Stimulated activated CD4-positive, alpha-beta T cell treated with anti-CD3 and anti-CD28 coated beads, TNF-alpha, amount 100 ng/mL, for 48 hours (primary cell): Measurements from ENCODE around the gene UBE4B.
A peak's percentile ranks its signal among the peaks of the same experiment; 100 is the strongest.

Source experiments
- DNase-seq, 3 donors: peaks; one replicate each; pipeline ENCODE4 v3.0.0-alpha.2; 2020; ENCODE audit warnings: low read depth in 3 of 3

The UBE4B gene

GRCh38 chr1:10114746-10115145, 82.0 kb downstream of the UBE4B start:
- no peak for DNase-seq

DNA sequence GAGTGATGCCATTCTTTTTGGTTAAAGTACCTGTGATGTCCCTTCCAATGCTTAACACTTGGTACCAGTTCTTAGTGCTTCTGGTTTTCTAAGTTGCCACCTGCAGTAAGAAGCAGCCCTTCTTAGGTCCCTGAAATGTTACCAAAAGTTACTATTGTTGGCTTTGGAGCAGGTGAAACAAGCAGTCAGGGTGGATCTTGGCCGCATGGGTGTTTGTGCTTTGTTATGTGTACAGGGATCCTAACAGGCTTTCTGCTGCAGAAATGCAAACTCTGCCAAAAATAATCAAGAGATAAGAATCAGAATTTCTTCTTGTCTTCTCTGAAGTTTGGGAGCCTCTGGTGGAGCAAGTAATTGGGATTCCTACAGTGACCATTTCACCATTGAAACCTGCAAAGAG, 84.4 kb downstream of the UBE4B start:
- no peak for DNase-seq

GRCh38 chr1:10117865-10118264, 85.1 kb downstream of the UBE4B start:
- DNase-seq: no peak

GRCh38 chr1:10121688-10122087, 88.9 kb downstream of the UBE4B start:
- no peak for DNase-seq

- no peak for DNase-seq
Observed at GRCh38 chr1:10122926-10123325, 90.2 kb downstream of the UBE4B start.

GRCh38 chr1:10128101-10128765, 95.5 kb downstream of the UBE4B start:
- DNase-seq: no peak

DNA sequence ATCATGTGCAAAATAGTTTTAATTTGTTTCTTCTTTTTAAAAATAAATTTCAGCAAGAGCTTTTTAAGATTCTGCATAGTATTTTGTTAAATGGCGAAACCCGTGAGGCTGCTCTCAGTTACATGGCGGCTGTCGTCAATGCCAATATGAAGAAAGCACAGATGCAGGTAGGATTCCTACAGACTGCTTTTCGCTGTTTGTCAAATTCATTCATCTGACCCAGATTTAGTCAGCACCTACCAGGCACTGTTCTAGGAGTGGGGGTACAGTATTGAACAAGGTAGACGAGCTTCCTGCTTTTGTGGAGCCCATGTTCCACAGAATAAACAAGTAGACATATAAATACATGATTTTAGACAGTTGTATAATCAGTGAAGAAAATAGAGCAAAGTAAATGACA, 99.6 kb downstream of the UBE4B start:
- DNase-seq: no peak

DNA sequence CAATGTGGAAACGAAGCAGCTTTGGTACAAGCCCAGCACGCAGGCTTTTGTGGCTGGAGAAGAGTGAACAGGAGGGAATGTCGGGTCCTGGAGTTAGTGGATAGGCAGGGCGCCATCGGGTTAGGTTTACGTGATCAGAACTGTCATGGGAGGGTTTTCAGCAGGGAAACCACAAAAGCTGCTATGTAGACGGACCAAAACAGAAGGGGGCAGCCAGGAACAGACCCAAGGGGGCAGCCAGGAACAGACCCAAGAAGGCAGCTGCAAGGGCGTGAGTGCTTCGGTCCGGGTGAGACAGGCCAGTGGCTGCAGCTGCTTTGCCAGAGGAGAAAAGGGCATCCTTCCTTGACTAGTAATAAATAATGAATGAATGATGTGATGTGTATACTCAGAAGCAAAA, 100.1 kb downstream of the UBE4B start:
- no peak for DNase-seq

- DNase-seq: no peak
Observed at GRCh38 chr1:10140981-10141380, 108.2 kb downstream of the UBE4B start.

DNA sequence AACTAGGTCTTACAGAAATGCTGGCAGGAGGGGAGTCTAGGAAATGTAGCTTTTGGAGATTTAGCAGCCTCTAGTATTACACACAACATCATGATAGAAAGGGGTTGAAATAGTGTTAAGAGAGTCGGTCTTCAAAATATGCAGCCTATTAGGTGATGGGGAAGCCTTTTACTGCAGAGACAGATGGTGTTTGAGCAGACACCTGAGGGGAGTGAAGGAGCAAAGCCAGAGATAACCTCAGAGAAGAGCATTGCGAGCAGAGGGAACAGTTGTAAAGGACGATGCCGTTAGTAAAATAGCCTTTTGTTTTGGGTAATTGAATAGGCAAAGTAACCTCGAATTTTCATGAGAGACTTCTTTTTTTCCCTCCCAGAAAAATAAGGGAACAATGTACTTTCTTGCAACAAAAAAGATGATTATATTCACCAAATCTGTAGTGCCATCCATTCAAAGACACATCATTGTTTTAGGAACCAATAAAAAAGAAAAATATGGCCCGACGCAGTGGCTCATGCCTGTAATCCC, 111.3 kb downstream of the UBE4B start:
- no peak for DNase-seq

DNA sequence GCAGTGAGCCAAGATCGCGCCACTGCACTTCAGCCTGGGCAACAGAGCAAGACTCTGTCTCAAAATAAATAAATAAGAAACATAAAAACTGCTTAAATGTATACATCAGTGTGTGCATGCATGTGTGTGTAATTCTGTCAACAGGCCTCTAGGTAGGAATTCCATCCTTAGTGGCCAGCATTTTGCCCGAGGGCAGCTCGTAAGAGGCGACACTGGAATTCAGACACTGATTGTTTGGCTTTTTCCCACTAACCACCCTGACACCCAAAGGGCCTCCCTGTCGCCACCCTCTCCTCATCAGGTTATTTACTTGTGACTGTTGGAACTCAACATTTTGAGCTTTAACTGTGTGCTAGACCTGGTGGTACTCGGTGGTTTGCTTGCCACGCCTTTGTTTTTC, 113.6 kb downstream of the UBE4B start:
- no peak for DNase-seq

GRCh38 chr1:10149231-10149630, 116.5 kb downstream of the UBE4B start:
- DNase-seq: no peak

- DNase-seq: peak in 1 of 3 donors; percentile 17
Observed at GRCh38 chr1:10152709-10153284, 120.0 kb downstream of the UBE4B start.

GRCh38 chr1:10155087-10155712, 122.4 kb downstream of the UBE4B start:
- DNase-seq: no peak

DNA sequence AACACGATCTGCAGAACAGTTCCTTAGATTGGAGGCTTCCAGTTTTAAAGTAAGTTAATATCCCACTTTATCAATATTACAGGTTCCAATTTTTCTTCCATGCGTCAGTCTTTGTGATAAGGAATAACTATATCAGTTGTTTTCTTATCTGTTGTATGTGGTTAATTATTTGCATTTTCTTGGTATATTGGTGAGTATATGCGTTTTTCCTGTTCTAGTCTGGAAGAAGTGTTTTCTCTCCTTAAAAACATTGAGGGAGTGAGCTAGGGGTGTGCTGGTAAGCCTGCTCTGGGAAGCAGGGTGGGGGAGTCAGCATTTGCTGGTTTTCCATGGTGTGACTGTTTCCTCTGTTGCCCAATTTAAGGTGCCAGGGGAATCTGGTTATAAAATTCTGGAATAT, 127.4 kb downstream of the UBE4B start:
- DNase-seq: no peak

DNA sequence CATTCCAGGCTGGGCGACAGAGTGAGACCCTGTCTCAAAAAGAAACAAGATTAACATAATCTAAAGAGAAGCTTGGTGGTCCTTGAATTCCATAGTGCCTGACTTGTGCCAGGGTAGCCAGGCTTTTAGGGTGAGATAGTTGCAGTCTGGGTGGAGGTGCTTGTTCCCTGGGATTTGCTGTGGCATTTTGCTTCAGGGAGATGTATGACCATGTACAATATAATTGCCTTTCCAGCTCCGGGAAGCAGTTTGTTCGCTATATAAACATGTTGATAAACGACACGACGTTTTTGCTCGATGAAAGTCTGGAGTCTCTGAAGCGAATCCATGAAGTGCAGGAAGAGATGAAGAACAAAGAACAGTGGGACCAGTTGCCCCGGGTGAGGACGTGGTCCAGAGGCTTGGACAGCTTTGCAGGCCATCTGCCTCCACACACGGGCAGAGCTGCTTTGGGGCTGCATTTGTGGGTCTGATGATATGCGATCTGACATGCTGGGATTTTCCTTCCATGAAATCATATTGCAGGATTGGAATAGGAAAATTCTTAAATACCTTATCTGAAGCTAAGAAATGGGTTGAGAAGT, 128.2 kb downstream of the UBE4B start:
- no peak for DNase-seq

DNA sequence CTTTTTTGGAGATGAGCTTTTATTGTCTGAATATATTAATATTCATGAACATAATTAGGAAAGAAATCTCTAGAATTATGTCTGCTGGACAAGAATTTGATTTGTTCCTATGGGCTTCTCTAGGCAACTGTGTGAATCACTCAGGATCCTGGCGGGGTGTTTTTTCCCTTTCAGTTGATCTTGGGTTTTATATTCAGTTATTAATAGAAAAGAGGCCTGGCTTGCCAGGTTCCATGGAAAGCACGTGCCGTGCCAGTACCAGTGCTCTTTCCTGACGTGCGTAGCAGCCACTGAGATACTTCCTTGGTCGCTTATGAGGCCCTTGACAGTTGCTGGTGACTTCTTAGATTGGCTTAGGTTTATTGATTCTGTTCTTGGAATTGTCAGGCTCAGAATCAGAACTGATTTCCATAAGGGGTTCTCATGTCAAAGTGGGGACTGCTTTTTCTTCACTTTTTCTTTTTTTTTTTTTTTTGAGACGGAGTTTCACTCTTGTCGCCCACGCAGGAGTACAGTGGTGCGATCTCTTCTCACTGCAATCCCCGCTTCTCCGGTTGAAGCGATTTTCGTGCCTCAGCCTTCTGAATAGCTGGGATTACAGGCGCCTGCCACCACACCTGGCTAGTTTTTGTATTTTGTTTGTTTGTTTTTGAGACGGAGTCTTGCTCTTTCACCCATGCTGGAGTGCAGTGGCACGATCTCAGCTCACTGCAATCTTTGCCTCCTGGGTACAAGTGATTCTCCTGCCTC, 129.0 kb downstream of the UBE4B start:
- DNase-seq: no peak

- no peak for DNase-seq
Observed at GRCh38 chr1:10168912-10169514, 136.3 kb downstream of the UBE4B start.

DNA sequence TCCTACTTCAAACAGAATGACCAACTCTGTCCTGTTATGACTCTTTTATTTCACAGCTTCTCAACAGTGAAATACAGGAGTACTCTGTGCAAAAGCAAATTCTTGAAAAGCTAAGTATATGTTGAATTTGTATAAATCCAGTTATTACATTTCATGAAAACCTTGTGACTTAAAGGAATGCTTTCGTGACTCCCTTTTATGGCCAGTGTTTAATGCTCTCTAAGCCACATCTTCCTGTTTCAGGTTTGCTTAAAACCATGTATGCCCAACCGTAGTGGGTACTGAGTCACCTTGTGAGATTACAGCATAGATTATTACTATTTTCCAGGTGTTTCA, 137.4 kb downstream of the UBE4B start:
- DNase-seq: no peak

- DNase-seq: no peak
Observed at GRCh38 chr1:10171105-10171767, 138.5 kb downstream of the UBE4B start.

DNA sequence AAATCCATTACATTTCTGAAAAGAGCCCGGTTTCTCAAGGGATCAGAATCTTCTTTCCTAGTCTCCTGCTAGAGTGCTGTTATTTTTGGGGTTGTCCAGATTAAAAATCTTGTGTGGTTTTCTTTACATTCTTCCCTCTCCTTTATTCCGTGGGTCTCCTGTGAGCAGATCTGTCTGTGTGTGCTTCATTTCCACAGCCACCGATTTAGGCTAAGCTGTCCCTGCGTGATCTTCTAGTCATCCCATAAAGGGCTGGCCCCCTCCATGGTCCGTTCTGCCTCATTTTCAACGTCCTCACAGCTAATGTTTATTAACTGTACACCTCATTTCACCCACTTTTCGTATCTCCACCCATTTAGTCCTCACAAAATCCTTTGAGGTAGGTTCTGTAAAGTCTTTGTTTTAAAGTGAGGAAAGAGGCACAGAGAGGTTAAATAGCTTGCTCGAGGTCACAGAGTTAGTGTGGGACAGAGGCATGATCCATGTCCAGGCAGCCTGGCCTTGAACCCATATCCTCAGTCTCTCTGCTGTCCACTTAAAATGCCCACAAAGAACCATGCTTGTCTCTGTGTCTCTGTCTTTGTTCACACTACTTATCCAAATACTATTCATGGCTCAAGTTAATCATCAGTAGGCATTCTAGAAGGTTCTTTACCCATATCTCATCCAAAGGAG, 139.4 kb downstream of the UBE4B start:
- DNase-seq: no peak
